Dermis microvascular lymphatic vessel endothelial cell (primary cell): Measurements from ENCODE around the gene OR52A1. TPM values are rescaled to one million over a fixed set of nuclear protein-coding genes. Genes with fewer than 3 reads are reported as not detected.
"Not testable (repeated sequence)": the region's sequence is repeated elsewhere in the genome, so short reads cannot be mapped to it uniquely, and the experiment has no call there.

ENCODE experiments used
- DNase-seq, 2 donors: peaks; one replicate each; pipeline versions ENCODE4 v3.0.0 to v3.0.0-alpha.2; 2010; ENCODE audit warnings: low read depth in 2 of 2
- total RNA-seq: library from RNA; depleted of rRNA; stranded (reverse); fragments of >200 nt; gene quantifications from 2 replicates; pipeline ENCODE4 v1.2.1, GENCODE V29; 2014

OR52A1 gene
- total RNA-seq: not detected in 2 replicates

DNA sequence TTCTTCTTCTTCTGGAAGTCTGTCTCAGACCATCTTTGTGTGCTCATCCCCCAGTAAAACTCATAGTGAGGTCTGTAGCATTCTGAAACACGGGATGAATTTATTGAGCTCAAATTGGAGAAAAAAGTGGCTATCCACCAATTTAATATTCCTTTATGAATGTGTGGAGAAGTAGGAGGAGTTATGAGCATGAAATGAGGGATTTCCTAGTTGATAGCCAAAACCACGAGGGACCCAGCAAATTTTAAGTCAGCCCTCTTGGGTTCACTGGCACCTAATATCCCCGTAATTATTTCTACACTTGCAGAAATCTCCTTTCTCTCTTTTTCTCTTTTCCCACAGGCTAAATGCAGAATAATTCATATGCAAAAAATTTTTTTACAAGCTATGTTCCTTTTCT, at the start of gene OR52A1:
Gene OR52A1, minus strand, starts transcription at position 101 of the 400 bp plus-strand sequence. CDS start 2,388 bp downstream, outside the sequence.
- DNase-seq: no peak

DNA sequence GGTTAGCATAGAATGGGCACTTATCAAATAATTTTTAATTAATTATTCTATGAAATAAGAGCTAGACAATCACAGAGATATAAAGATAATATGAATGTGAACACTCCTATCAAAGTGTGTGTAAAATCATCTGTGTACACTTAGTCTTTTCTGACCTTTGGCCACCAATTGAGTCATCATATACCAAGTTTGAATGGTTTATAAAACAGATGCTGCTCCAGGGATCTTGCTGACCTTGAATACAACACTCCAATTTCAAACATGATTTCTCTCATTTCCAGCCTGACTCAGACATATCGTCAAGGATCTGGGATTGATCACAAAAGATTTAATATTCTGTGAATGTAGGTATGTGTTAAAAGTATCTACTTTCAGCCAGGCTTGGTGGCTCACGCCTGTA, 48.8 kb upstream of the OR52A1 start:
- DNase-seq: no peak

DNA sequence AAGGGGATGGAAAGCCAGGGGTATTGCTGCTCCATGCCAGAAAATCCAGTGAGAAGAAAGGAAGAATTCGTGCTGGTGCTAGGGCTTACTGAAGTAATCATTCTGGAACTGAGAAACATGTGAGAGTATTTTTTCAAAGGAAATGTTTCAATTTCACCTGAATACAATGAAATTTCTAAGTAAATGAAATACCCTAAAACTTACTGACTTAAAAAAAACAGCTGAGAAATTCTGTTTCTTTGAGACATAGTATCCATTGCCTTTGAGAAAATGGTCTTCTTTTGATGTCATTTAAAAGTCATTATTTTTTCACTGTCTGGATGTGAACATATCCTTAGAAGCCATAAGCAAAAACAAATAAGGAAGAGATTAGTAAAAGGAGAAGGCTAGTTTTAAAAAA, 46.0 kb upstream of the OR52A1 start, which contains the start of gene OR51V1:
Gene OR51V1, minus strand, starts transcription at position 101 of the 400 bp plus-strand sequence. Its CDS starts 0 bp downstream, at position 101.
- no peak for DNase-seq

GRCh38 chr11:5198285-5198684, 43.7 kb upstream of the OR52A1 start:
- no peak for DNase-seq

- DNase-seq: no peak
Measured at GRCh38 chr11:5197536-5197935, 43.0 kb upstream of the OR52A1 start.

DNA sequence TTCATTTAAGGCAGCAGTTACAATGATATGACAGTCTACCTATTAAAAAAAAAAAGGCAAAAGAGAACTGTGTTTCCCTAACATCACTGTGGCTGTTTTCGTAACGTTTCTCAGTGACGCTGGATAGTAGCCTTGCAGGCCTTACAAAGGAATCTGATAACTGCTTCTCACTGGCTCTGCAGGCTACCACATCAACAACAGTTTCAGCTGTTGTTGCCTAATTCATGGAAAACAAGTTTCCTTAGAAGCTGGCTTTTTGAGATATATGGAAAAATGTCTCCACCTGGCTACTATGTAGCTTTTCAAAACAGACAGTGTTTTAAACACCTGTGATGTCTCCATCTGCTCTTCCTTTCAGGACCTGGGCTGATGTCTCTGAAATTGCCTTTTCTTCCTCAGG, 42.2 kb upstream of the OR52A1 start:
- DNase-seq: no peak

DNA sequence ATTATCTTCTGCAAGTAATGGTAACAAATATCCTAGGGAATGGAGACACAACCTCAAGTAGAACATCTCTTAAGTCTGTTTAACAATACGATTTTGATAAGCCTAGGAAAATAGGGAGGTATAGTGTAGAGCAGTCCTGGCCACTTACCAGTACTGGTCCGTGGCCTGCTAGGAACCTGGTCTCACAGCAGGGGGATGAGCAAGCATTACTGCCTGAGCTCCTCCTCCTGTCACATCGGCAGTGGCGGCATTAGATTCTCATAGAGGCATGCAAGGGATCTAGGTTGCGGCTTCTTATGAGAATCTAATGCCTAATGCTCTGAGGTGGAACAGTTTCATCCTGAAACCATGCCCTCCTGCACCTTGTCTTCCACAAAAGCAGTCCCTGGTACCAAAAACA, 41.5 kb upstream of the OR52A1 start:
- DNase-seq: no peak

DNA sequence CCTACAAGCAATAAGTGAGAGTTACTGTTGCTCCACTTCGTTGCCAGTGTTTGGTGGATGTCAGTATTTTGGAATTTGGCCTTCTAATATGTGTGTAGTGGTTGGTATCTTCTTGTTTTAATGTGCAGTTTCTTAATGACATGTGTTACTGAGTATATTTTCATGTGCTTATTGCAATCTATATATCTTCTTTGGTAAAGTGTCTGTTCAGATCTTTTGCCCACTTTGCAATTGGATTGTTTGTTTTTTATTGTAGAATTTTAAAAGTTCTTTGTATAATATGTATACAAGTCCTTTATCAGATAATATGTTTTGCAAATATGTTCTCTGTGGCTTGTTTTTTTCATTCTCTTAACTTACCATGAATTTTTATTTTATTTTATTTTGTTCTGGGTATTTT, 38.2 kb upstream of the OR52A1 start:
- no peak for DNase-seq

- DNase-seq: no peak
Measured at GRCh38 chr11:5188201-5188600, 33.6 kb upstream of the OR52A1 start.

GRCh38 chr11:5178046-5178837, 23.7 kb upstream of the OR52A1 start:
- DNase-seq: no peak

DNA sequence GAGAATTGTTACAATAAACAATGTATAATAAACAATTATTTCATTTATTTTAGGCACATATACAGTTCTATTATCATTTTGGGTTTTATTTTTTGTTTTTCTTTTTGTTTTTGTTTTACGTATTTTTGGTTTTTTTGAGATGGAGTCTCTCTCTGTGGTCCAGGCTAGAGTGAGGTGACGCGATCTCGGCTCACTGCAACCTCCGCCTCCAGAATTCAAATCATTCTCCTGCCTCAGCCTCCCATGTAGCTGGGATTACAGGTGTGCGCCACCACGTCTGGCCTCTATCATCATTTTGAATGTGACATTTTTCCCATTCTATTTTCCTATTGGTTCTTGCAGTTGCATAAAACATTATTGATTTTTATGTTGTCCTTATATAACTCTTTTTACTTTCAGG, 20.4 kb upstream of the OR52A1 start:
- no peak for DNase-seq

DNA sequence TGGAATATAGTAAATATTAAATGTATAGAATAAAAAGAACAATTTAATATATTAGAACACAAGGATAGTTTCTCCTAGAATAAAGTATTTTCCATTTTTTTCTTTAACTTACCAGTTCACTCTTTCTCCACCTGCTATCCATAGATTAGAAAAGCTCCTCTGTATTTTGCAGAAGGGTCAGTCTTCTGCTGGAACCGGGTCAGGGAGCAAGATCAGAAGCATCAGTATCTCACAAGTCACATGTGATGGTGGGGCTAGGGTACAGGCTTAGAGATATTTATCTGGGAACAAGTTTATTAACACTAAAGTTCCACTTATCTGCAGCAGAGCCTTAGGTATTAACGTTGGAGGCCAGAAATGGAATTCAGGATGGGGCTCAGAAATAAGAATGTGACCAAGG, 17.3 kb upstream of the OR52A1 start:
- DNase-seq: no peak

- DNase-seq: not testable (repeated sequence)
Measured at GRCh38 chr11:5165898-5166297, 11.3 kb upstream of the OR52A1 start.

DNA sequence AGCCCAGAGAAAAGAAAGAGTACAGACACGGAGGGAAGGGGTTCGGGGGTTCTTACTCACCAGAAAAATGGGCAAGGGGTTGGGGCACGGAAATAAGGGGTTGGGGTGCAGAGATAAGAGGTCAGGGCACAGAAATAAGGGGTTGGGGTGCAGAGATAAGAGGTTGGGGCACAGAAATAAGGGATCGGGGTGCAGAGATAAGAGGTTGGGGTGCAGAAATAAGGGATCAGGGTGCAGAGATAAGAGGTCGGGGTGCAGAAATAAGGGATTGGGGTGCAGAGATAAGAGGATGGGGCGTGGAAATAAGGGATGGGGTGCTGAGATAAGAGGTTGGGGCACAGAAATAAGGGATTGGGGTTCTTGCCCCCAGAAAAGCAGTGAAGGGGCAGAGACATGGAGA, 10.2 kb upstream of the OR52A1 start:
- not testable (repeated sequence) for DNase-seq

DNA sequence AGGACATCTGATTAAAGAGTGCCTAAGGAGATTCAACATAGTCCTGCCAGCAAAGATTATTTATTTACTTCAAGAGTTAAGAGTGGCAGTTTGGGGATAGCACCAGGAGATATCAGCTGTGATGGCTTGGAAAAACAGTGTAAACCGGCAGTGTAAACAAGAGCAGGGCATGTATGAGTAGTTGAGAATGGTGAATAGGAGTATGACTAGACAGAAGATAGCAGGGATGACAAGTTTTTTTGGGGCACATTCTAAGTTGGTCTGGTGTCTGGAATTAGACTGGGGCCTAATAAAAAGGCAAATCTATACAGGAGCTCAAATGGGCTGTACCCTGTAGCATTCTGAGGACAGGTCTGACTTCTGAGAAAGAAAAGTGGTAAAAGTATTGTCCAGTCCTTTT, 6.5 kb upstream of the OR52A1 start:
- DNase-seq: not testable (repeated sequence)

DNA sequence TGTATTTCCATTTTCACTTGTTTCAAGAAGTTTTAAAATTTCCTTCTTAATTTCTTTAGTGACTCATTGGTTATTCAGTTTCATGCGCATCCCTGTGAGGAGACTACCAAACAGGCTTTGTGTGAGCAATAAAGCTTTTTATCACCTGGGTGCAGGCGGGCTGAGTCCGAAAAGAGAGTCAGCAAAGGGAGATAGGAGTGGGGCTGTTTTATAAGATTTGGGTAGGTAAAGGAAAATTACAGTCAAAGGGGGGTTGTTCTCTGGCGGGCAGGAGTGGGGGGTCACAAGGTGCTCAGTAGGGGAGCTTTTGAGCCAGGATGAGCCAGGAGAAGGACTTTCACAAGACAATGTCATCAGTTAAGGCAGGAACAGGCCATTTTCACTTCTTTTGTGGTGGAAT, 5.7 kb upstream of the OR52A1 start:
- not testable (repeated sequence) for DNase-seq

DNA sequence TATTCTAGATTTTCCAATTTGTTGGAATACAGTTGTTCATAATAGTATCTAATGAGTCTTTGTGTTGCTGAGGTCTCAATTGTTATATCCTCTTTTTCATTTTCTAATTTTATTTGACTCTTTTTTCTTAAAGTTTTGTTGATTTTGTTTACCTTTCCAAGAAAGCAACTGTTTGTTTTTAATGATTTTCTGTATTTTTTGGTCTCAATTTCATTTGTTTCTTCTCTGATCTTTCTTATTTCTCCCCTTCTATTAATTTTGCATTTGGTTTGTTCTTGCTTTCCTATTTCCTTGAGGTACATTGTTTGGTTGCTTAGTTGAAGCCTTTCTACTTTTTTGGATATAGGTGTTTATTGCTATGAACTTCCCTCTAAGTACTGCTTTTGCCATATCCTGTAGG, 5.2 kb upstream of the OR52A1 start:
- no peak for DNase-seq

- no peak for DNase-seq
Measured at GRCh38 chr11:5153574-5154431, 754 bp downstream of the OR52A1 start.

DNA sequence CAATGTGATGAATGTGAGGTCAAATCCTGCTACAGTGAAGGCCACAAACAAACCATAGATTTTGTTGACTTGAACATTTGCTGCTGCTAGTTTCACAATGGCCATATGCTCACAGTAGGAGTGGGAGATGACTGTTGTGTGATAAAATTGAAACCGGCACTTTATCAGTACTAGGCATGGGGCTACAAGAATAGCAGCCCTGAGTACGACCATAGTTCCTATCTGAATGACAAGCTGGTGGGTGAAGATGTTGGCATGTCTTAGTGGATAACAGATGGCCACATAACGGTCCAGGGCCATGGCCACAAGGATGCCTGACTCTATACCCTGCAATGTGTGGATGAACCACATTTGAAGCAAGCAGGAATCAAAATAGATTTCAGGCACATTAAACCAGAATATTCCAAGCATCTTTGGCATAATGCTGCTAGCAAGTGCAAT, 2.8 kb downstream of the OR52A1 start:
- no peak for DNase-seq

DNA sequence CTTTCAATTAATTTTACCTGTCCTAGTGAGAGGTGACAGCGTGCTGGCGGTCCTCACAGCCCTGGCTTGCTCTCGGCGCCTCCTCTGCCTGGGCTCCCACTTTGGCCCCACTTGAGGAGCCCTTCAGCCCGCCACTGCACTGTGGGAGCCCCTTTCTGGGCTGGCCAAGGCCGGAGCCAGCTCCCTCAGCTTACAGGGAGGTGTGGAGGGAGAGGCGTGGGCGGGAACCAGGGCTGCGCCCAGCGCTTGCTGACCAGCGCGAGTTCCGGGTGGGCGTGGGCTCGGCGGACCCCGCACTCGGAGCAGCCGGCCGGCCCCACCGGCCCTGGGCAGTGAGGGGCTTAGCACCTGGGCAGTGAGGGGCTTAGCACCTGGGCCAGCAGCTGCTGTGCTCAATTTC, 10.4 kb downstream of the OR52A1 start:
- DNase-seq: not testable (repeated sequence)

DNA sequence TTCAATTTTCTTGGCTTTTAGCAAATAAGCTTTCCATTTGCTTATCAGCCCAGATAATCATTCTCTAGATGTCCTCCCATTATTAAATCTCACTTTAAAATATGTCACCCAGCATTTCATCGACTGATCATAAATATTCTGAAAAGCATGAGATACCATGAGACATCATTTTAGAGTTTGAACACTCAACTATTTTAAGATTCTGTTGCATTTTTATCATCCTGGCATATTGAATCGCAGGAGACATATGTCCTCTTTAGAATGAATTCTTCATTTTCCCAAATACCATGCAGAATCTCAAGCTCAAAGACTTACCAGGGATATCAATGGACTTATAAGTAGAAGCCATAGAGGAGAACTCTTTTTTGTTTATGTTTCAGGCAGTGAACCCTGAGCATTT, 16.6 kb downstream of the OR52A1 start, which contains the start of gene OR52A5:
Gene OR52A5, minus strand, starts transcription at position 361 of the 400 bp plus-strand sequence. CDS start 5,714 bp downstream, outside the sequence.
- no peak for DNase-seq

DNA sequence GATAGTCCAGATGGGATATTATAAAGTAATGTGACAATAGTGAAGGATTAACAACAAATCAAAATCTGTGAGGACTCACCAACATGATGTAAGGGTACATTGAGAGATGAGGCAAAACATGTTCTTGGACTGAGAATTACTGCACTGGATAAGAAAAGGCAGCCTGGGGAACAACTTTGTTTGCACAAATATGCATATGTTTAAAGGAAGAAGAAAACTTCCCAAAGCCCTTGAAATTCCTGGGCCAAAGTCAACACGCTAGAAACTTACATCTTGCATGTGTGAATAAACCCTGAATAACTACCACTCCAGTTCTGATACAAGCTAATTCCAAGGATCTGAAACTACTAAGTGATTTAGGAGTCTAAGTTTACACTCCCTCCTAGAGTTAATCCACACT, 17.5 kb downstream of the OR52A1 start:
- no peak for DNase-seq
